Fibroblast of the aortic adventitia (primary cell): ENCODE results near the gene GMPS. TPM values are rescaled to one million over a fixed set of nuclear protein-coding genes. Genes with fewer than 3 reads are reported as not detected.

Experiments used
- DNase-seq: peaks from one replicate; pipeline ENCODE4 v3.0.0-alpha.2; 2010; ENCODE audit warnings: low read depth
- H3K4me3 ChIP-seq: 2 replicates; pipeline ENCODE4 v1.5.1; 2011; ENCODE audit warnings: low read depth, mild to moderate bottlenecking, control low read depth, low read length, moderate library complexity
- CTCF ChIP-seq: IDR thresholded peaks from 2 replicates; pipeline ENCODE4 v1.5.1; 2011; ENCODE audit warnings: mild to moderate bottlenecking, low read length, control low read depth, inconsistent platforms; ENCODE audit not compliant: insufficient read depth
- total RNA-seq: library from RNA; depleted of rRNA; stranded (reverse); fragments of >200 nt; gene quantifications from 2 replicates; pipeline ENCODE4 v1.2.3, GENCODE V29; 2012; ENCODE audit warnings: low replicate concordance

GMPS gene
- total RNA-seq, 1 donor: 87.5 TPM

- DNase-seq: no peak
- peak; percentile 32 for TF ChIP-seq CTCF
- no peak overlapping the region for H3K4me3 ChIP-seq
These were observed 107.9 kb downstream of the GMPS start for GRCh38 chr3:155978324-155978723.

- DNase-seq: no peak
- no peak overlapping the region for H3K4me3 ChIP-seq
- no peak for TF ChIP-seq CTCF
These were observed 109.3 kb downstream of the GMPS start for GRCh38 chr3:155979746-155980145.

- DNase-seq: peak; percentile 26
- TF ChIP-seq CTCF: no peak
These were observed 111.2 kb downstream of the GMPS start for GRCh38 chr3:155981669-155982068.

GRCh38 chr3:155983834-155984474 is 113.5 kb downstream of the GMPS start:
- DNase-seq: peak; percentile 26
- H3K4me3 ChIP-seq: no peak overlapping the region
- TF ChIP-seq CTCF: peak; percentile 9

More at GRCh38 chr3:155981669-155982068, 111.2 kb downstream of the GMPS start:
- H3K4me3 ChIP-seq: no peak overlapping the region

- no peak for TF ChIP-seq CTCF
- DNase-seq: no peak
- no peak overlapping the region for H3K4me3 ChIP-seq
These were observed 114.5 kb downstream of the GMPS start for GRCh38 chr3:155984791-155985417.

GRCh38 chr3:155989536-155989935 is 119.1 kb downstream of the GMPS start:
- DNase-seq: no peak
- no peak overlapping the region for H3K4me3 ChIP-seq
- no peak for TF ChIP-seq CTCF
